Measurements from ENCODE around the gene ALPI. TPM values are rescaled to one million over a fixed set of nuclear protein-coding genes. Genes with fewer than 3 reads are reported as not detected.
"Not testable (repeated sequence)": the region's sequence is repeated elsewhere in the genome, so short reads cannot be mapped to it uniquely, and the experiment has no call there.

ALPI gene
- total RNA-seq, result not detected

- TF ChIP-seq POLR2A (IDR thresholded peaks at IDR 0.05), result no peak
- TF ChIP-seq POLR2AphosphoS5 (IDR thresholded peaks at IDR 0.05; ENCODE audit: insufficient read depth in 1 of 2, low read depth in 1 of 2), result no peak
- no peak for TF ChIP-seq CTCF (IDR thresholded peaks at IDR 0.05)
- H3K27ac ChIP-seq, result no peak within 1 kb of the TSS
- intact Hi-C loops (cut with DNase I), result no loop called here
- no peaks in the 10 kb centered on the region for H3K4me1 ChIP-seq
- no peaks in the 10 kb centered on the region for H3K36me3 ChIP-seq
- H3K4me3 ChIP-seq, result no peak within 1 kb of the TSS
- DNase-seq (ENCODE audit: extremely low spot score in 2 of 2), result no peak
- H3K9me3 ChIP-seq, result no peaks in the 10 kb centered on the region
- no peaks in the 10 kb centered on the region for H3K27me3 ChIP-seq
Measured at GRCh38 chr2:232455426-232456255, at the start of gene ALPI. Gene ALPI, plus strand, starts transcription at chr2:232456153. Its CDS starts 47 bp downstream, at chr2:232456200.

- Histone ChIP-seq H3K9me3 (no peaks in the 10 kb centered on the region), H3K27me3 (no peaks in the 10 kb centered on the region), H3K4me3 (no peak within 1 kb of the TSS), H3K4me1 (no peaks in the 10 kb centered on the region), H3K36me3 (no peaks in the 10 kb centered on the region), H3K27ac (no peak within 1 kb of the TSS)
- no peak for DNase-seq (ENCODE audit: extremely low spot score in 2 of 2)
- no peak for TF ChIP-seq CTCF (IDR thresholded peaks at IDR 0.05)
- TF ChIP-seq POLR2AphosphoS5 (IDR thresholded peaks at IDR 0.05; ENCODE audit: insufficient read depth in 1 of 2, low read depth in 1 of 2), result no peak
- no peak for TF ChIP-seq POLR2A (IDR thresholded peaks at IDR 0.05)
- intact Hi-C loops (cut with DNase I), result no loop called here
Measured at GRCh38 chr2:232406556-232407310, 49.2 kb upstream of the ALPI start, which contains the start of gene ALPG. Gene ALPG, plus strand, starts transcription at chr2:232406844. Its CDS starts 51 bp downstream, at chr2:232406895.

DNA sequence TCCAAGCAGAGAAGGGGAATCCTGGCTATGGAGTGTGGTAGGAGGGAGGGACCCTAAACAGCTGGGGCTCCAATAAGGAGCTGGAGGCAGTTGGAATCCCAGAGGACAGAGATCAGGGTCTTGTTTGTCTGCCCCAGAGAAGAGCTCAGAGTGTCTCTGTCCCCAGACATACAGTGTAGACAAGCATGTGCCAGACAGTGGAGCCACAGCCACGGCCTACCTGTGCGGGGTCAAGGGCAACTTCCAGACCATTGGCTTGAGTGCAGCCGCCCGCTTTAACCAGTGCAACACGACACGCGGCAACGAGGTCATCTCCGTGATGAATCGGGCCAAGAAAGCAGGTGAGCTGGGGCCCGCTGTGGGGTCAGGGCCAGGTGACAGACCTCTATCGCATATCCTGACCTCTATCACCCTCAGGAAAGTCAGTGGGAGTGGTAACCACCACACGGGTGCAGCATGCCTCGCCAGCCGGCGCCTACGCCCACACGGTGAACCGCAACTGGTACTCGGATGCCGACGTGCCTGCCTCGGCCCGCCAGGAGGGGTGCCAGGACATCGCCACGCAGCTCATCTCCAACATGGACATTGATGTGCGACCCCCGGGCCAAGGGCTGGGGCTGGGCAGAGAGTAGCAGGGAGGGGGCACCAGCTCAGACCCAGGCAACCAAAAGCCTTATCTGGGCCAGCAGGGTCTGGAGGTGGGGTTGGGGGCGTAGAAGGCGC is 48.4 kb upstream of the ALPI start:
- H3K4me1 ChIP-seq; intact Hi-C loops (cut with DNase I); H3K27ac ChIP-seq; H3K36me3 ChIP-seq; H3K9me3 ChIP-seq; H3K27me3 ChIP-seq; H3K4me3 ChIP-seq; DNase-seq (ENCODE audit: extremely low spot score in 2 of 2): not testable (repeated sequence)

GRCh38 chr2:232408269-232408668 is 47.7 kb upstream of the ALPI start:
- H3K27ac ChIP-seq; H3K4me3 ChIP-seq; H3K36me3 ChIP-seq; H3K27me3 ChIP-seq; DNase-seq (ENCODE audit: extremely low spot score in 2 of 2); H3K9me3 ChIP-seq; H3K4me1 ChIP-seq; intact Hi-C loops (cut with DNase I): not testable (repeated sequence)

GRCh38 chr2:232409617-232410016 is 46.3 kb upstream of the ALPI start:
- H3K36me3 ChIP-seq; H3K4me1 ChIP-seq; H3K9me3 ChIP-seq; H3K27me3 ChIP-seq; intact Hi-C loops (cut with DNase I); H3K27ac ChIP-seq; H3K4me3 ChIP-seq; DNase-seq (ENCODE audit: extremely low spot score in 2 of 2): not testable (repeated sequence)

DNA sequence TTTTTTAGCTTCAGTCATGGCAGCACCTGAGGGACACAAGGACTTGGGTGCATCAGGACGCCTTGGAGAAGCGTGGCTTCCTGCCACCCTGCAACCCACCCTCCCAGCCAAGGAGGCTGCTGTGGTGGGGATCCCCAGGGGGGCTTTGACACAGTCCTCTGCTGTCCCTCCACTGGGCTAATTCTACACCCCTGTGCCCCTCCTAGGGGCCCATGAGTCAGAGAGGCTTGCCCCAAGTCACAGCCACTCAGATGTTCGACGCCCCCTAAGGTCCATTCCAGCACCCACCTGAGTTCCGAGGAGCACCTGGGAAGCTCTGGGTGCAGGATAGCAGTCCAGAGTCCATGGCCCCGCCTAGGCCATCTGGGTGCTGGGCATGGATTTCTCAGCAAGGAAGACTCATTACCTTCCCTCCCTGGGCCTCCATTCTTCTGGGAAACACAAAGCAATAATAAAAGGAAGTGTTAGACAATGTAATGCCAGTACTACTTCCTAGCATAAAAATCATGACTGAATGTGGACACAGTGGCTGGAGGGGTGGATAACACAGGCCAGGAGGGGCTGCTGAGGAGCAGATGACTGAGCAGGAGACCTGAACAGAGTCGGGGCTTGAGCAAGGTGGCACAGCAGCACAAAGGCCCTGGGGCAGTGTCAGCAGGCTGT is 45.6 kb upstream of the ALPI start:
- Histone ChIP-seq H3K27ac (no peak overlapping the region), H3K9me3 (no peaks in the 10 kb centered on the region), H3K36me3 (no peaks in the 10 kb centered on the region), H3K27me3 (no peaks in the 10 kb centered on the region), H3K4me3 (no peak overlapping the region), H3K4me1 (no peaks in the 10 kb centered on the region)
- intact Hi-C loops (cut with DNase I), result no loop called here
- no peak for DNase-seq (ENCODE audit: extremely low spot score in 2 of 2)
- TF ChIP-seq CTCF (IDR thresholded peaks at IDR 0.05) (no peak), POLR2AphosphoS5 (IDR thresholded peaks at IDR 0.05; ENCODE audit: insufficient read depth in 1 of 2, low read depth in 1 of 2) (no peak), POLR2A (IDR thresholded peaks at IDR 0.05) (no peak)
